Astrocyte of the cerebellum (primary cell): ENCODE results near the gene COX8A.
"Not testable (repeated sequence)": the region's sequence is repeated elsewhere in the genome, so short reads cannot be mapped to it uniquely, and the experiment has no call there.

Experiments
- DNase-seq: peaks from one replicate; pipeline ENCODE4 v3.0.0-alpha.2; 2011; ENCODE audit warnings: low read depth
- H3K4me3 ChIP-seq: 2 replicates; pipeline ENCODE4 v1.5.1; 2011; ENCODE audit warnings: mild to moderate bottlenecking, low read depth, low read length, moderate library complexity
- CTCF ChIP-seq: IDR thresholded peaks from 2 replicates; pipeline ENCODE4 v1.5.1; 2012; ENCODE audit warnings: low read length, low read depth, moderate library complexity, mild to moderate bottlenecking; ENCODE audit errors: missing control alignments
- in situ Hi-C: cut with HindIII; loops from 2 replicates; pipeline ENCODE4 v1.10.0; 2017; ENCODE audit warnings: low sequenced_read_pairs

COX8A gene

GRCh38 chr11:63966444-63966843 lies 8.0 kb upstream of the COX8A start:
- in situ Hi-C loops = no loop called here
- no peak for TF ChIP-seq CTCF
- no peak overlapping the region for H3K4me3 ChIP-seq
- no peak for DNase-seq

GRCh38 chr11:63969461-63969860 lies 5.0 kb upstream of the COX8A start:
- H3K4me3 ChIP-seq = no peak overlapping the region
- TF ChIP-seq CTCF = no peak
- DNase-seq = no peak
- in situ Hi-C loops = no loop called here

GRCh38 chr11:63970902-63971301 lies 3.5 kb upstream of the COX8A start:
- DNase-seq = no peak
- H3K4me3 ChIP-seq = no peak overlapping the region
- no peak for TF ChIP-seq CTCF
- in situ Hi-C loops = no loop called here

GRCh38 chr11:63973912-63974258 lies 535 bp upstream of the COX8A start:
- H3K4me3 ChIP-seq, in situ Hi-C loops, DNase-seq: not testable (repeated sequence)

GRCh38 chr11:63978551-63979239 lies 4.3 kb downstream of the COX8A start:
- H3K4me3 ChIP-seq = no peak overlapping the region
- in situ Hi-C loops = no loop called here
- DNase-seq = no peak
- TF ChIP-seq CTCF = no peak

GRCh38 chr11:63979426-63979825 lies 5.0 kb downstream of the COX8A start:
- in situ Hi-C loops = no loop called here
- TF ChIP-seq CTCF = no peak
- DNase-seq = no peak

GRCh38 chr11:63985812-63986155 lies 11.4 kb downstream of the COX8A start:
- H3K4me3 ChIP-seq = peak overlapping the region; percentile 82
- DNase-seq = no peak
- no peak for TF ChIP-seq CTCF
- in situ Hi-C loops = no loop called here

More at GRCh38 chr11:63979426-63979825, 5.0 kb downstream of the COX8A start:
- no peak overlapping the region for H3K4me3 ChIP-seq
